Ovary (tissue), 9 donors: ENCODE results near the gene THSD4. TPM values are rescaled to one million over a fixed set of nuclear protein-coding genes. Genes with fewer than 3 reads are reported as not detected.
"Not testable (repeated sequence)": the region's sequence is repeated elsewhere in the genome, so short reads cannot be mapped to it uniquely, and the experiment has no call there.

ENCODE experiments used
- DNase-seq, 5 donors: peaks; one replicate each; pipeline ENCODE4 v3.0.0-alpha.2; 2019 to 2020
- H3K27ac ChIP-seq, 2 donors: fragments of 200-600 bp; one replicate each; pipeline versions ENCODE4 v1.5.1 to v1.8.0; 2019 to 2022
- H3K27me3 ChIP-seq: fragments of 200-600 bp; one replicate; pipeline ENCODE4 v1.8.0; 2022
- H3K36me3 ChIP-seq: fragments of 200-600 bp; sonication (generic); one replicate; pipeline ENCODE4 v1.5.1; 2019
- H3K4me1 ChIP-seq: one replicate; pipeline ENCODE4 v1.8.1; 2013; ENCODE audit warnings: mild to moderate bottlenecking, moderate library complexity; ENCODE audit not compliant: insufficient read depth
- H3K4me3 ChIP-seq: fragments of 200-600 bp; sonication (generic); one replicate; pipeline ENCODE4 v1.5.1; 2017
- H3K9me3 ChIP-seq, 2 donors: fragments of 200-600 bp in 1 of 2; sonication (generic) in 1 of 2; one replicate each; pipeline versions ENCODE4 v1.5.1 to v1.8.1; 2013 to 2019; ENCODE audit warnings: mild to moderate bottlenecking in 1 of 2, moderate library complexity in 1 of 2
- EP300 ChIP-seq: sonication (generic); formaldehyde crosslinking; IDR thresholded peaks from one replicate; pipeline ENCODE4 v1.6.1; 2017; ENCODE audit warnings: antibody characterized with exemption
- POLR2A ChIP-seq: fragments of 450-650 bp; IDR thresholded peaks from one replicate; pipeline ENCODE4 v1.6.1; 2017; ENCODE audit warnings: antibody characterized with exemption, mild to moderate bottlenecking, moderate library complexity
- WGBS, 3 donors: extraction: QIAGEN DNeasy Blood & Tissue Kit in 1 of 3; methylation state at CpG; one replicate each; pipeline versions ENCODE4 v1.1.5 to v1.1.7; 2013 to 2017; 5-methylcytosine and 5-hydroxymethylcytosine counted together
- intact Hi-C, 4 donors: fragments of 100-400 bp; cut with DNase I; formaldehyde crosslinking; loops; one replicate each; pipeline versions ENCODE4 v1.11.0 to v1.15.1; 2022 to 2023
- polyA plus RNA-seq, 2 donors: library from polyadenylated mRNA; stranded (reverse); fragments of 200-250 nt in 1 of 2; fragments of 350-450 nt in 1 of 2; fragmentation: Illumina TruSeq in 1 of 2; extraction: RNeasy Lipid Tissue Mini Kit (QIAGEN cat#74804) in 1 of 2; gene quantifications; one replicate each; pipeline ENCODE4 v1.2.3, GENCODE V29; 2013 to 2014
- total RNA-seq, 7 donors: library from RNA; depleted of rRNA in 2 of 7; stranded (reverse); fragments of >200 nt in 2 of 7; fragmentation: NEBNext Ultra II Directional in 3 of 7; extraction: Animal tissue kit (Norgen Biotek cat#: 25700) in 3 of 7; gene quantifications; one replicate each; pipeline versions ENCODE4 v1.1.0 to v1.2.4, GENCODE V29; 2016 to 2023
- TF ChIP-seq, protein P1 (sequence below), 3 donors: fragments of 450-650 bp in 2 of 3; fragments of 200-600 bp in 1 of 3; IDR thresholded peaks; one replicate each; pipeline versions ENCODE4 v1.5.1 to v1.8.0; 2016 to 2022; ENCODE audit warnings: antibody characterized with exemption in 3 of 3, mild to moderate bottlenecking in 1 of 3
- donor health status: DM: no; HTN: no; CAD: no; lungs with moderate emphysema.
- donor health status: DM: no; HTN: no; CAD: no.
- donor health status: Bipolar disorder and iron deficiency.
- donor health status: DM: yes; HTN: yes; CAD: no.
- donor health status: DM: no; HTN: no; CAD: no.
- donor health status: DM: yes; HTN: yes; CAD: no.

THSD4 gene
- total and polyA plus RNA-seq, 9 donors = 3.2 to 53.4 (median 13.5) TPM

GRCh38 chr15:71160976-71161375 is 45.7 kb downstream of the THSD4 start:
- WGBS, 3 donors = 89 to 95% (median 91%) methylated on average over 1 of the region's 1 CpG

DNA sequence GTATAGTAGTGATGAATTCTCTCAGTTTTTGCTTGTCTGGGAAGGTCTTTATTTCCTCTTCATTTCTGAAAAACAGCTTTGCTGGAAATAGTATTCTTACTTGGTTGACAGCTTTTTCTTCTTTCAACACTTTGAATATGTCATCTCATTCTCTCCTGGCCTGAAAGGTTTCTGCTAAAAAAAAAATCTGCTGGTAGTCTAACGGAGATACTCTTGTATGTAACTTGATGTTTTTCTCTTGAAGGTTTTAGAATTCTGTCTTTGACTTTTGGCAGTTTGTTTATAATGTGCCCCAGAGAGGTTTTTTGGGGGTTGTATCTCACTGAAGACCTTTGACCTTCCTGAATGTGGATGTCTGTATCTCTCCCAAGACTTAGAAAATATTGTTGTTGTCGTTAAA is 47.0 kb downstream of the THSD4 start:
- WGBS, 3 donors = 95 to 99% (median 98%) methylated on average over 2 of the region's 2 CpGs

More at GRCh38 chr15:71160976-71161375, 45.7 kb downstream of the THSD4 start:
- H3K4me1 ChIP-seq = no peaks in the 10 kb centered on the region
- no peak for DNase-seq
- intact Hi-C loops = no loop called here
- TF ChIP-seq, protein P1, sequence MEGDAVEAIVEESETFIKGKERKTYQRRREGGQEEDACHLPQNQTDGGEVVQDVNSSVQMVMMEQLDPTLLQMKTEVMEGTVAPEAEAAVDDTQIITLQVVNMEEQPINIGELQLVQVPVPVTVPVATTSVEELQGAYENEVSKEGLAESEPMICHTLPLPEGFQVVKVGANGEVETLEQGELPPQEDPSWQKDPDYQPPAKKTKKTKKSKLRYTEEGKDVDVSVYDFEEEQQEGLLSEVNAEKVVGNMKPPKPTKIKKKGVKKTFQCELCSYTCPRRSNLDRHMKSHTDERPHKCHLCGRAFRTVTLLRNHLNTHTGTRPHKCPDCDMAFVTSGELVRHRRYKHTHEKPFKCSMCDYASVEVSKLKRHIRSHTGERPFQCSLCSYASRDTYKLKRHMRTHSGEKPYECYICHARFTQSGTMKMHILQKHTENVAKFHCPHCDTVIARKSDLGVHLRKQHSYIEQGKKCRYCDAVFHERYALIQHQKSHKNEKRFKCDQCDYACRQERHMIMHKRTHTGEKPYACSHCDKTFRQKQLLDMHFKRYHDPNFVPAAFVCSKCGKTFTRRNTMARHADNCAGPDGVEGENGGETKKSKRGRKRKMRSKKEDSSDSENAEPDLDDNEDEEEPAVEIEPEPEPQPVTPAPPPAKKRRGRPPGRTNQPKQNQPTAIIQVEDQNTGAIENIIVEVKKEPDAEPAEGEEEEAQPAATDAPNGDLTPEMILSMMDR (IDR thresholded peaks at IDR 0.05) = no peak
- TF ChIP-seq POLR2A (no peak), EP300 (no peak)
- H3K27me3 ChIP-seq = no peaks in the 10 kb centered on the region
- no peaks in the 10 kb centered on the region for H3K9me3 ChIP-seq
- no peak overlapping the region for H3K27ac ChIP-seq
- H3K36me3 ChIP-seq = no peaks in the 10 kb centered on the region
- H3K4me3 ChIP-seq = no peak overlapping the region

DNA sequence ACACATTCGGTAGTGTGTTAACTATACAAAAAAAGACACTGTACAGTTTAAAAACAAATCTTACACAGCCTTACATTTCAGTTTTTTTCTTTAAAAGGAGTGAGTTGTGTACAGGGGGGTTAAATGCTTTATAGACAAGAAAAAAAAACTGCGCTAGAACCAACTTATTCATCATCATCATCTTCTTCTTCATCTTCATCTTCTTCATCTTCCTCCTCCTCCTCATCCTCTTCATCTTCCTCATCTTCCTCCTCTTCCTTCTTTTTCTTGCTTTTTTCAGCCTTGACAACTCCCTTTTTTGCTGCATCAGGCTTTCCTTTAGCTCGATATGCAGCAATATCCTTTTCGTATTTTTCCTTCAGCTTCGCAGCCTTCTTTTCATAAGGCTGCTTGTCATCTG is 49.3 kb downstream of the THSD4 start:
- H3K4me1 ChIP-seq, H3K9me3 ChIP-seq, H3K36me3 ChIP-seq, H3K27me3 ChIP-seq, H3K27ac ChIP-seq, H3K4me3 ChIP-seq, intact Hi-C loops, DNase-seq: not testable (repeated sequence)
- 92 to 98% (median 96%) methylated on average over 2 of the region's 5 CpGs for WGBS, 3 donors

More for the DNA sequence above, 47.0 kb downstream of the THSD4 start:
- Histone ChIP-seq H3K4me3 (no peak overlapping the region), H3K36me3 (no peaks in the 10 kb centered on the region), H3K27me3 (no peaks in the 10 kb centered on the region), H3K27ac (no peak overlapping the region), H3K9me3 (no peaks in the 10 kb centered on the region), H3K4me1 (no peaks in the 10 kb centered on the region)
- DNase-seq = no peak
- intact Hi-C loops = no loop called here
- no peak for TF ChIP-seq POLR2A
- TF ChIP-seq, protein P1 (IDR thresholded peaks at IDR 0.05) = no peak
- no peak for TF ChIP-seq EP300

DNA sequence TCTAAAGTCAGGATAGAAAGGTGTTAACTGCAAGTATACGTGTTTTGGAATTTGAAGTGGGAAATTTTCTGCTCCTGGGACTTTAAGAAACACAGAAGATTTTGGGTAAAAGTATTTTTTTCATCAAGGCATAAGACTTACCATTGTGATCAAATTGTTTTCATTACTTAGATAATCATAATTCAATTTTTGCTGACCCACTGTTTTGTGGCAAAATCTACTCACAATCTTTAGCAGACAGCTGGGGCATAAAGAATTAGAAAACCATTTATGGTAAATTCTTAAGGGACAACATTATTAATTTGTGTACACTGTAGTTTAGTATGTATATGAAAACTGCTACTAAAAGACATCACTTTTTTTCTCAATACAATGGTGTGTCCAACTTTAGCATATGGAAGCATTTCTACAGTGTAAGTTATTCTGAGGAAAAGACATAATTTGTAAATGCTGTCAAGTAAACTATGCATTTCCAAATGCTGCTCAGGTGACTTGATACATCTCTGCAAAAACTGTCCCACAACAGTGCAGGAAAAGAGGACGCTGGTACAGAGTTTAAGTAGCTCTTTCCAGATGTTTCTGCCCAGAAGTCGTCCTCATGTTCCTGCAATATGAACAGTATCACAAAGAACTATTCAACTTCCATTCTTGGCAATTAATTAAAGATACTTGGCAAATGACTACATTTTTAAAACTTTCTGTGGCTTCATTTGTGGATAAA is 52.3 kb downstream of the THSD4 start:
- intact Hi-C loops = no loop called here
- Histone ChIP-seq H3K4me1 (no peaks in the 10 kb centered on the region), H3K9me3 (no peaks in the 10 kb centered on the region), H3K4me3 (no peak overlapping the region), H3K27me3 (no peaks in the 10 kb centered on the region), H3K27ac (no peak overlapping the region), H3K36me3 (no peaks in the 10 kb centered on the region)
- WGBS, 3 donors = 38 to 43% (median 41%) methylated on average over 3 of the region's 3 CpGs
- DNase-seq = no peak
- TF ChIP-seq POLR2A = no peak
- no peak for TF ChIP-seq EP300
- TF ChIP-seq, protein P1 (IDR thresholded peaks at IDR 0.05) = no peak

DNA sequence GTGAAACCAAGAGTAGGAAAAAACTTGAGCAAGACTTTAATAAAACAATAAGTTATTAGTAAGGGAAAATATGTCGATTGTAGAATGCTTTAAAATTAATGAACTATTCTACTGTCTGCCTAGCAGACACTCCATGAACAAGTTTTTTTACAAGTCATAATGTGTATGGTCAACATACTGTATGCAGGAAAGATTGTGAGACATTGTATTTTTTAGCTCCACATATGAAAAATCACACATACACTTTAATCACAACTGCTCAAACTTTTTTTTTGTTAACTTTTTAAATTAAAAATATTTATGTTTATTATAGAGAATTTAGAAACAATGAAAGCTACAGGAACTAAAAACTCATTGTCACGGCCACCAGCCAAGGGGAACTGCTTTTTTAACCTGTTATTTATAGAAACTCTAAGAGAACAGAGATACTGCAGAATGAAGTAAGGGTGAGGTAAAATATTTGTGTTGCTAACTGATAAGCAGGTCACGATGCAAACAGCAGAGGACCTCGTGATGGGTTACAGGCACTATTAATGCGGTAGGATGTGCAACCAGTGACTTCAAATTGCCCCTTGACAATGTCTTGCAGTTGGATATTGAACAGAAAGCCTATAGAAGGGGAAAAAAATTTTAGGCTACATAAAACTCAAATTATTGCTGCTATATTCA is 53.0 kb downstream of the THSD4 start:
- Histone ChIP-seq H3K4me3 (no peak overlapping the region), H3K27ac (no peak overlapping the region), H3K27me3 (no peaks in the 10 kb centered on the region), H3K4me1 (no peaks in the 10 kb centered on the region), H3K9me3 (no peaks in the 10 kb centered on the region), H3K36me3 (no peaks in the 10 kb centered on the region)
- TF ChIP-seq, protein P1 (IDR thresholded peaks at IDR 0.05) = no peak
- TF ChIP-seq EP300 = no peak
- no peak for TF ChIP-seq POLR2A
- WGBS, 3 donors = 6 to 21% (median 10%) methylated on average over 5 of the region's 5 CpGs
- no peak for DNase-seq
- intact Hi-C loops = no loop called here
